ENCODE results near the gene KMT2A. TPM values are rescaled to one million over a fixed set of nuclear protein-coding genes. Genes with fewer than 3 reads are reported as not detected.
A peak's percentile ranks its signal among the peaks of the same experiment; 100 is the strongest.

KMT2A gene
- total and polyA plus RNA-seq, 10 of the 15 experiments (the other 5 are each of a cell fraction or from before 2014, with no cell fraction given): 6.1 to 56.9 (median 25.4) TPM

DNA sequence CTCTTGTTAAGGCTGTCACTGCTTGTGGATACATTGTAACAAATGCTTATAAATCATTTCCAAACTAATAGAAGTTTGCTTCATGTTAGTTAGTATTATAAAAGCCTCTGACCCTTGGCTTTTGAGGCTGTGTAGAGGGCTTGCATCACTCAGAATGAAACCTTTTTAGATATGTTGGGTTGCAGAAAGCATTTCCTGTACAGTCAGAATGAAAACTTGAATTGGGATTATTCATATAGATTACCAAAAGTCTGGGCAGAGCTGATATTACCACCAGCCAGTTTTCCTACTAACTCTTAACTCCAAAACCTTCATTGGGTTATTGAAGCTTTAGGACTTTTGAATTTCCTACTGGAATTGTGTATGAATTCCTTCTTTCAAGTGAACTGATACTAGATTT, 12.0 kb downstream of the KMT2A start (continued):
- TF ChIP-seq, protein P1, sequence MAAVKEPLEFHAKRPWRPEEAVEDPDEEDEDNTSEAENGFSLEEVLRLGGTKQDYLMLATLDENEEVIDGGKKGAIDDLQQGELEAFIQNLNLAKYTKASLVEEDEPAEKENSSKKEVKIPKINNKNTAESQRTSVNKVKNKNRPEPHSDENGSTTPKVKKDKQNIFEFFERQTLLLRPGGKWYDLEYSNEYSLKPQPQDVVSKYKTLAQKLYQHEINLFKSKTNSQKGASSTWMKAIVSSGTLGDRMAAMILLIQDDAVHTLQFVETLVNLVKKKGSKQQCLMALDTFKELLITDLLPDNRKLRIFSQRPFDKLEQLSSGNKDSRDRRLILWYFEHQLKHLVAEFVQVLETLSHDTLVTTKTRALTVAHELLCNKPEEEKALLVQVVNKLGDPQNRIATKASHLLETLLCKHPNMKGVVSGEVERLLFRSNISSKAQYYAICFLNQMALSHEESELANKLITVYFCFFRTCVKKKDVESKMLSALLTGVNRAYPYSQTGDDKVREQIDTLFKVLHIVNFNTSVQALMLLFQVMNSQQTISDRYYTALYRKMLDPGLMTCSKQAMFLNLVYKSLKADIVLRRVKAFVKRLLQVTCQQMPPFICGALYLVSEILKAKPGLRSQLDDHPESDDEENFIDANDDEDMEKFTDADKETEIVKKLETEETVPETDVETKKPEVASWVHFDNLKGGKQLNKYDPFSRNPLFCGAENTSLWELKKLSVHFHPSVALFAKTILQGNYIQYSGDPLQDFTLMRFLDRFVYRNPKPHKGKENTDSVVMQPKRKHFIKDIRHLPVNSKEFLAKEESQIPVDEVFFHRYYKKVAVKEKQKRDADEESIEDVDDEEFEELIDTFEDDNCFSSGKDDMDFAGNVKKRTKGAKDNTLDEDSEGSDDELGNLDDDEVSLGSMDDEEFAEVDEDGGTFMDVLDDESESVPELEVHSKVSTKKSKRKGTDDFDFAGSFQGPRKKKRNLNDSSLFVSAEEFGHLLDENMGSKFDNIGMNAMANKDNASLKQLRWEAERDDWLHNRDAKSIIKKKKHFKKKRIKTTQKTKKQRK (IDR thresholded peaks at IDR 0.05; ENCODE audit: low read depth, low read length): no peak
- TF ChIP-seq MTA3 (IDR thresholded peaks at IDR 0.05; ENCODE audit: borderline replicate concordance, low read length): peak; percentile 97
- TF ChIP-seq SMAD1 (IDR thresholded peaks at IDR 0.05; ENCODE audit: low read depth, partially characterized antibody): no peak
- no peak for TF ChIP-seq ZNF622 (IDR thresholded peaks at IDR 0.05)
- peak; percentile 55; the same call in 1 of the 3 replicates for TF ChIP-seq POU2F2 (IDR thresholded peaks at IDR 0.05; ENCODE audit: borderline replicate concordance, low read depth, low read length)
- TF ChIP-seq CHD2 (IDR thresholded peaks at IDR 0.05; ENCODE audit: borderline replicate concordance, low read depth, low read length): no peak
- TF ChIP-seq CHD4 (IDR thresholded peaks at IDR 0.05): no peak
- no peak for TF ChIP-seq ZNF207 (IDR thresholded peaks at IDR 0.05; ENCODE audit: borderline replicate concordance)
- TF ChIP-seq, protein P2, sequence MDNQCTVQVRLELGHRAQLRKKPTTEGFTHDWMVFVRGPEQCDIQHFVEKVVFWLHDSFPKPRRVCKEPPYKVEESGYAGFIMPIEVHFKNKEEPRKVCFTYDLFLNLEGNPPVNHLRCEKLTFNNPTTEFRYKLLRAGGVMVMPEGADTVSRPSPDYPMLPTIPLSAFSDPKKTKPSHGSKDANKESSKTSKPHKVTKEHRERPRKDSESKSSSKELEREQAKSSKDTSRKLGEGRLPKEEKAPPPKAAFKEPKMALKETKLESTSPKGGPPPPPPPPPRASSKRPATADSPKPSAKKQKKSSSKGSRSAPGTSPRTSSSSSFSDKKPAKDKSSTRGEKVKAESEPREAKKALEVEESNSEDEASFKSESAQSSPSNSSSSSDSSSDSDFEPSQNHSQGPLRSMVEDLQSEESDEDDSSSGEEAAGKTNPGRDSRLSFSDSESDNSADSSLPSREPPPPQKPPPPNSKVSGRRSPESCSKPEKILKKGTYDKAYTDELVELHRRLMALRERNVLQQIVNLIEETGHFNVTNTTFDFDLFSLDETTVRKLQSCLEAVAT (IDR thresholded peaks at IDR 0.05): no peak
- peak; percentile 71; the same call in 1 of the 2 replicates for TF ChIP-seq ZBED1 (IDR thresholded peaks at IDR 0.05; ENCODE audit: borderline replicate concordance)
- peak; percentile 36 for TF ChIP-seq BCL3 (IDR thresholded peaks at IDR 0.05; ENCODE audit: borderline replicate concordance, insufficient read depth, low read depth, low read length, poor library complexity, severe bottlenecking)
- no peak for TF ChIP-seq SUPT20H (IDR thresholded peaks at IDR 0.05; ENCODE audit: borderline replicate concordance, control insufficient read depth, low read depth, low read length)
- peak; percentile 100 for TF ChIP-seq NR2F1 (conservative IDR thresholded peaks at IDR 0.05)
- TF ChIP-seq SRF (IDR thresholded peaks at IDR 0.05; ENCODE audit: low read depth in 2 of 2, low read length in 2 of 2): 0 out of 4 replicates have a peak, but pooled peaks of 1 of the 2 experiments have one; percentile 45
- no peak for TF ChIP-seq POLR2AphosphoS2 (IDR thresholded peaks at IDR 0.05; ENCODE audit: low read depth, low read length)
- TF ChIP-seq ZNF217 (IDR thresholded peaks at IDR 0.05): peak; percentile 97
- TF ChIP-seq SREBF1 (IDR thresholded peaks at IDR 0.05; ENCODE audit: low read length): no peak
- TF ChIP-seq, protein P3, sequence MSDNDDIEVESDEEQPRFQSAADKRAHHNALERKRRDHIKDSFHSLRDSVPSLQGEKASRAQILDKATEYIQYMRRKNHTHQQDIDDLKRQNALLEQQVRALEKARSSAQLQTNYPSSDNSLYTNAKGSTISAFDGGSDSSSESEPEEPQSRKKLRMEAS (IDR thresholded peaks at IDR 0.05; ENCODE audit: low read depth, low read length): no peak
- no peak for TF ChIP-seq FOXK2 (IDR thresholded peaks at IDR 0.05)
- peak in 1 of 2 experiments; percentile 87; a peak in 2 of 4 replicates for TF ChIP-seq ETV6 (conservative IDR thresholded peaks at IDR 0.05 in 1 of 2, IDR thresholded peaks at IDR 0.05 in 1 of 2; ENCODE audit: borderline replicate concordance in 1 of 2, low read depth in 1 of 2)
- no peak for TF ChIP-seq HCFC1 (IDR thresholded peaks at IDR 0.05; ENCODE audit: low read length)
- peak; percentile 90 for TF ChIP-seq EED (IDR thresholded peaks at IDR 0.05; ENCODE audit: low read depth)
- TF ChIP-seq SMC3 (IDR thresholded peaks at IDR 0.05; ENCODE audit: borderline replicate concordance, low read length): no peak
- TF ChIP-seq ZNF274 (IDR thresholded peaks at IDR 0.05; ENCODE audit: insufficient read depth, insufficient read length): no peak
- no peak for TF ChIP-seq FOS (IDR thresholded peaks at IDR 0.05; ENCODE audit: borderline replicate concordance, extremely low read depth, insufficient read length)
